Measurements from ENCODE around the gene RPL18A.
A peak's percentile ranks its signal among the peaks of the same experiment; 100 is the strongest.

The RPL18A gene

DNA sequence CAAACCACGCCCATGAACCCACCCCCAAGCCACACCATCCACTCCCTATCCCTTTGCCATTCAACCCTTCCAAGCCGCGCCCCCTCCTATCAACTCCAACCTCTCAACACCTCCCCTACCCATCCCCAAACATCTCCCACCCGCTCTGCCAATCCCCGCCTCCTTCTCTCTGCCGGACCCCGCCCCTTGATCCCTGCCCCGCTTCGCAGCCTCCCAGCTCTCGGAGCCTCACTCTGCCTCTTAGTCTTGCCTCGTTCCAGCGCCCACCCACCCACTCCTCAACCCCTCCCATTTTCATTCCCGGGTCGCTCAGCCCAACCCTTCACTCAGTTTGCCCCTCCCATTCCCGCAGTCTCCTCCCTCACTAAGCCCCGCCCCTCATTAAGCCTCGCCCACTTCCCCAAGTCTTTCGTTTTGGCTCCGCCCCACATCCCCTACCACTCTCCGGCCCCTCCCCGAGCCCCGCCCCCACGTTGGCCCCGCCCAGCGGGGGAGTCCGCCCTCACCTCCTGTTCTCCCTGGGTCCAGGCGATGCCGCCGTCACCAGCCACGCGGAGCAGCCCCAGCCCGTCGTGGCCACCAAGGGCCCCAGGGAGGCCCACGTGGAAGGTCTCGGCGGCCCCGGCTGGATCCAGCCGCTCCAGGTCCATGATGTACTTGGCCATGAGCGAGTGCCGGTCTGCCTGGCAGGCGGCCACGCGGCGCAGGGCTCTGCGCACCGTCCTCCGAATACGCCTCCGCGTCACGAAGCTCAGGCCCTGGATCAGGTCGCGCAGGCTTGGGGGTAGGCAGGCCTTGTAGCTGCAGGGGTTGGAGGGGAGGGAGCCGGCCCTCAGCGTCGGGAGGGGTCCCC lies 17.7 kb upstream of the RPL18A start:
- peak; percentile 61 for DNase-seq

DNA sequence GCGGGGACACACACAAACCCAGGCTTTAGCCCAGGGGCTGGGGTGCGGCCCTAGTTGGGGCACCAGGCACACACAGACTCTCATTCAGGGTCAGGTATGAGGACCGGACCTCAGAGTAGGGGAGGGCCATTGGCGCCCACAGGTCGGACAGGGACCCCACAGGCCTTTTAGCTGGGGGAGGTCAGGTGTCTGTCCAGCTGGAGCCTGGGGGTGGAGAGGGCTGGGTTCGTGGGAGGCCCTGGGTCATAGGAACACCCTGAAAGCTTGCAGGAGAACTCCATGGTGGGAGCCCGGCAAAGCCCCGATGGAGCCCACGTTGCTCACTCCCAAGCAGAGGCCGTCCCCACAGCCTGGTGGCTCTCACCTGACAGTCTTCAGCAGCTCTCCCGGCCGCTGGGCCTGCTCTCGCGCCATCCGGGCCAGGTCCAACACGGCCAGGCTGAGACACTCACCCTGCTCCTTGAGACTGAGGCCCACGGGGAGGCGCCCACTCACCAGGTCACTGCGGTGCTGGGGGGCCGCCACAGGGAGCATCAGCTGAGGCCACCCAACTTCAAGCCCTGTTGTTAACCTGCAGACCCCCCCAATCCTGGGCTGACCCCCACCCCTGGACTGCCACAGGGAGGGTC lies 16.9 kb upstream of the RPL18A start:
- DNase-seq = no peak

DNA sequence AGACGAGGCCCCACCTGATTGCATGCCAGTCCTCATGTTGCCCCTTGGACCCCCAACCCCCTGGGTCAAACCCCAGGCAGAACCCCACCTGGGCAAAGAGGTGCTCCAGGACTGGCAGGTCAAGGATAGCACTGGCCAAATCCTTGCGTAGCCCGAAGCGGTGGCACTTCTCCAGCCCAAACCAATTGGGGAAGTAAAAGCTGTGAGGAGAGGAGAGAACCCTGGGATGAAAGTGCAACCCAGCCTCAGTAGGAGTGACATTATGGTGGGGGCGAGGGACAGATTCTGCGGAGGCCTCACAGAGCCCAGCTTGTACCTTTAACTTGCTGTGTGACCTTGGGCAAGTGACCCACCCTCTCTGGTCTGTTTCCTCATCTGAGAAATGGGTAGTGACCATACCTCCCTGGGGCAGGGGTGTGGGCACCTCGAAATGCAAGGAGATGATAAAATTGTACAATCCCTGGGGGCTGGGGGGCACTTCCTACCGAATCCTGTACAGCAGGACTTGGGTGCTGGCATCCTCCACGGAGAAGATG lies 16.4 kb upstream of the RPL18A start:
- no peak for DNase-seq

DNA sequence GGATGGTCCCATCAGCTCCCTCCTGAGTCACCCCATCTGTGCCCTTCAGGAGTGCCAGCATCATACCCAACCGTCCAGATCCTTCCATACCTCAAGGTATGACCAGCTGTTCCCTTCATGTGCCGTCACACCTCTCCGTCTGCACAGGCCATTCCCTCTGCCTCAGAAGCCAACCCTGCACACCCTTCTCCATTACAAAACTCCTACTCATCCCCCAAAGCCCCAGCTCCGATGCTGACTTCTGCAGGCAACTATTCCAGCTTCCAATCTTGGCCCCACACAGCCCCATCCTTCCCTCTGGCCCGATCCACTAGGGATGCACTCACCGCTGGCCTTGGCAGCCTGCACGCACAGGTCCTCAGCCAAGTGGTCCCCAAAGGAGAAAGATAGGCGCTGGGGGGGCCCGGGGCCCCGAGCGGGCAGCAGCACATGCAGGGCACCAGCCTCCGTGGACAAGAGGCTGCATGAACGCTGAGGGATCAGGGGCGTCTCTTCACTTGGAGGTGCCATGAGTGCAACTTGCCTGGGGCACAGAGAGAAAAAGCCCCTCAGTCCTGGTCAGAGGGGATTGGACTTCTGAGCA lies 15.7 kb upstream of the RPL18A start:
- DNase-seq = no peak

DNA sequence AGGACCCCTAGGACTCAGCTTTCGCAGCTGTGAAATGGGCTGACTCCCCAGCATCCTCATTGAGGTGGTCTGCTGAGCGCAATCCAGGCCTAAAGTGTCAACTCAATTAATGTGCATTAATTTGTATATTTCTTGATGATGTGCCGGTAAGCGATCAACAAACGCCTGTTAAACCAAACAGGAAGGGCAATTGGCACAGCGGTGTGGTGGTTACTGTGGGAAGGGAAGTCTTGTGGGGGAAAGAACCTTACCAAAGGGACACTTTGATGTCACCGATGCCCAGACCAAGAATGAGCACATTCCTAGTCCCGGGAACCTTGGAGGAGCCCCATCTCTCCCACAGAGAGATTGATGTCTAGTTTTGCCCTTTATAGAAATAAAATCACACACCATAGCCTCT lies 13.6 kb upstream of the RPL18A start:
- DNase-seq = peak; percentile 87

DNA sequence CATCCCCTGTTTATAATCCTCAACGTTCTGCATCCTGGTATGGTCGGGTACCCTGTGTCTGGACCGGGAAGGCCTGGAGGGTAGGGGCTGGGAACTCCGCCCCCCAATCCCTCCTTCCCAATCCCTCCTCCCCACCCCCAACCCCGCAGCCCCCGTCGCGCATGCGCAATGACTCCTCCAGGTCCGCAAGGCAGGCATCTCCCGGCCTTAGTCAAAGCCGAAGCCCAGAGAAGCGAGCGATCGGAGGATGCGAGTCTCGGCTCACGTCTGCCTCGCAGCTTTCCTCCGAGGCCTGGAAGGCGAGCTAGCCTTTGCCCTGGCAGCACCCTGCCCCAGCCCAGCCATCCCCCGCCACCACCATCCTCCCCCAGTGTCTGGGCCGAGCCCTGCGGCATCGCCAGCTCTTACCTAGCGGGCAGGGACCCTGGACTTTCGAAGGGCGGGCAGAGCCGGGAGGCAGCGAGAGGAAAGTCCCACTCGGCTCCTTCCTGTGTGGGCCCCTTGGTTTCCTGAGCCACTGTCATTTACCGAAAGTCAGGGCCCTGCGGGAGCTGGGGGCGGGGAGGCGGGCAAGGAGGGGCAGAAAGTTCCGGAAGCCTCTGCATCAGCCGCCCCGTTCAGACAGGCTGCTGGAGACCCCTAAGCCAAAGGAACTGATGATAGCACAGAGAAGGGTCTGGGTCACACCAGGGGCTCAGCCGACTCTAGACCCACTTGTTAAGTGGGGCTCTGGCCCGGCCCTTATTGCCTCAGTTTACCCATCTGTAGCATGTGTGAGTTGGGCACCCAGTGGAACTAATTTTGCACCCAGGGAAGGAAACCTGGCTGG lies 12.0 kb upstream of the RPL18A start, which contains the start of gene JAK3:
Gene JAK3, minus strand, starts transcription at position 445 of the 829 bp plus-strand sequence. CDS start 3,565 bp downstream, outside the sequence.
- peak; percentile 96 for DNase-seq

DNA sequence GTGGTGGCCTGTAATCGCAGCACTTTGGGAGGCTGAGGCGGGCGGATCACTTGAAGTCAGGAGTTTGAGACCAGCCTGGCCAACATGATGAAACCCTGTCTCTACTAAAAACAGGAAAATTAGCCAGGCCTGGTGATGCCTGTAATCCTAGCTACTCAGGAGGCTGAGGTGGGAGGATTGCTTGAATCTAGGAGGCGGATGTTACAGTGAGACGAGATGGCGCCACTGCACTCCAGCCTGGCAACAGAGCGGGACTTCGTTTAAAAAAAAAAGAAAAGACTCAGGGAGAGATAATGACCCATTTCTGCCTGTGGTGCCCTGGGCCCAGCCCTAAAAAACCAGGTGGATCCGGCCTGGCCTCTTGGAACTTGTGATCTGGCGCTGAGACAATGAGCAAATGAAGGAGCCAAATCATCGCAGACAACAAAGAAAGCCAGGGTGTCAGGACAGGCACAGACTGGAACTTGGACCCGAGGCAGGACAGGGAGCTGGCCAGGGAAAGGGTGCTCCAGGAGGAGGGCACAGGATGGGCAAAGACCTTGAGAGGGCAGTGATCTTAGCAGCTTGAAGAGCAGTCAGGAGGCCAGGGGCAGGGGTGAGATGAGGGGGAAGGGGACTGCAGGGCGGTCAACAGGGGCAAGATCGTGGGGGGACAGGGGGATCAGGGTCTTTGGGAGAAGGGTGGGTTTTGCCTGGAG lies 11.0 kb upstream of the RPL18A start:
- peak; percentile 37 for DNase-seq

DNA sequence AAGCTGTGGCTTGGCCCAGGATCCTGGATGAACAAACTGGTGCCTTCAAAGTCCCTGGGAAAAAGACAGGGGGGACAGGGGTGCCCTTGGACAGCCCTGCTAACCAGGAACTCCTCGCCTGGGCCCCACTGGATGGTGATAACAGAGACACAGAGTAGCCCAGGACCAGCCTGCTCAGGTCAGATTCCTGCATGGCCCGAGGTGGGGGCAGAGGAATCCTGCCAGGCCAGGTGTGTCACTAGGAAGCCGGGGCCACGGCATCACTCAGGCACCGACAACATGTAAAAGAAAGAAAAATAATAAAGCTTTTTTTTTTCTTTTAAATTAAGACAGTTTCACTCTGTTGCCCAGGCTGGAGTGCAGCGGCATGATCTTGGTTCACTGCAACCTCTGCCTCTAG lies 5.6 kb upstream of the RPL18A start:
- DNase-seq = no peak

DNA sequence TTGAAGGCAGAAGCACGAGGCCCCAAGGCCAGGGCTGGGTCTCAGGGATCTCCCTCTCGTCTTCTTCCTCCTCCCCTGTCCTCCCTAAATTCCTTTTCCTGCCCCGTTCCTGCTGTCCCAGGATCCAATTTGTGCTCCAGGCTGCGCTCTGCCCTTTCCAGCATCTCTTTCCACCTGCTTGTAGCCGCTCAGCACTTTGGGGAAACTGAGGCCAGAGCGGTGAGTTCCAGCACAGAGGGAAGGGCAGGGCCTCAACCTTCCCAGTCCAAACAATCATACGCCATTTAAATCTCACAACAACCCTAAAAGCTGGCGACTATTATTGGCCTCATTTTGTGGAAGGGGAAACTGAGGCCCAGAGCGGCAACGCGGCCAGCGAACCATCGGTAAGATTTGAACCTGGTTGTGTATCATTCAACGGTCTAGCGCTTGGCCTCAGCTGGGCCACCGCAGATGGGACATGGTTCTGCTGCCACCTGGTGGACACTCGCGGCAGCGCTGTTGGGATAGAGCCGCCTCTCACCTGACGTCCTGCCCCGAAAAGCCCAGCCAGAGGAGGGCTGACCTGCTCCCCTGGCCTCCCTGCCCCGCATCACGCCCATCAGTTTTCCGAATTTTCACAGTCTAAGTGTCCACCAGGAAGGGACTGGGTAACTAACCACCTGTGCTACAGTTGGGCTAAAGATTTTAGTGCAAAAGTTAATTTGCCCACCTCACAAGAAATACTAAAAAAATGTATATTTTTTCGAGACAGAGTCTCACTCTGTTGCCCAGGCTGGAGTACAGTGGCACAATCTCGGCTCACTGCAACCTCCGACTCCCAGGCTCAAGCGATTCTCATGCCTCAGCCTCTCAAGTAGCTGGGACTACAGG lies 4.2 kb upstream of the RPL18A start:
- DNase-seq = peak; percentile 89

DNA sequence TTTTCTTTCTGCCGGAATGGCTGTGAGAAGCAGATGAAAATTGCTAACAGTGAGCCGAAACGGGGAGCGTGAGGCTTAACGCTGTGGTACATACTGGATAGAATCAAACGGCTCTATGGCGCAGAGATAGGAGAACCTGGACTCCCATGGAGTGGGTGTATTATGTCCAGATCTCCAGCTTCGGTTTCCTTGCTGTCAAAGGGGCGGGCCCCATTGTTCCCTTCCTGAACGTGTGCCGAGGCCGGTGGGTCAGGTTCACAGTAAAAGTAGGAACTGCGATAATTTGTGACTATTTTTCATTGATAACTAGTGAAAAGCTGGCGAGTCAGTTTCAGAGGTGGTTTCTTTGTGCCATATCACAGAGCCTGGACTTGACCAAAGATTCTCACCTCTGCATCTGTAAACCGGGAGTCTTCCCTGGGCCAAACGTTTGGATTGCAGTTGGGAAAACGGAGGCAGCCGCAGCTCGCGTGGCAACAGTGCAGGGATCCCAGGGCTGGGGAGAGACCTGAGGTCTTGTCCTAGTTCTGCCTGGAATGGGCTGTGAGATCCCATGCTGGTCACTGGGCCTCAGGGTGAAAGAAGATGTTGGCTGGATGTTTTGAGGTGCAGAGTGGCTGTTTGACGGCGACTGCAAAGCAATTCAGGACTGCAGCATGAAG lies 752 bp downstream of the RPL18A start:
- no peak for DNase-seq

DNA sequence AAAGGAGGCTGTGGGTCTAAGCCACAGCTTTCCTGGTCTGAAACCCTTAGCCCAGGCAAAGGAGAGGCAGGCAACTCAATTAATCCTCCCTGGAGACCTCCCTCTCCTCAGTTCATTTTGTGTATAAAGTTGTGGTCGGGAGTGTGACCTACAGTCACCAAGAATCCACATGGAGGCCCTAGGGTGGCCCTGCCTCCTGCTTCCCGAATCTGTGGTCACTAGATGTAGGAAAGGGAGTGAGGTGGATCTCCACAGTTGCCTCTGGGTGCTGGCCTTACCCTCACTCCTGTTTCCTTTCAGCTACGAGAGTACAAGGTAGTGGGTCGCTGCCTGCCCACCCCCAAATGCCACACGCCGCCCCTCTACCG lies 1.3 kb downstream of the RPL18A start:
- DNase-seq = no peak

DNA sequence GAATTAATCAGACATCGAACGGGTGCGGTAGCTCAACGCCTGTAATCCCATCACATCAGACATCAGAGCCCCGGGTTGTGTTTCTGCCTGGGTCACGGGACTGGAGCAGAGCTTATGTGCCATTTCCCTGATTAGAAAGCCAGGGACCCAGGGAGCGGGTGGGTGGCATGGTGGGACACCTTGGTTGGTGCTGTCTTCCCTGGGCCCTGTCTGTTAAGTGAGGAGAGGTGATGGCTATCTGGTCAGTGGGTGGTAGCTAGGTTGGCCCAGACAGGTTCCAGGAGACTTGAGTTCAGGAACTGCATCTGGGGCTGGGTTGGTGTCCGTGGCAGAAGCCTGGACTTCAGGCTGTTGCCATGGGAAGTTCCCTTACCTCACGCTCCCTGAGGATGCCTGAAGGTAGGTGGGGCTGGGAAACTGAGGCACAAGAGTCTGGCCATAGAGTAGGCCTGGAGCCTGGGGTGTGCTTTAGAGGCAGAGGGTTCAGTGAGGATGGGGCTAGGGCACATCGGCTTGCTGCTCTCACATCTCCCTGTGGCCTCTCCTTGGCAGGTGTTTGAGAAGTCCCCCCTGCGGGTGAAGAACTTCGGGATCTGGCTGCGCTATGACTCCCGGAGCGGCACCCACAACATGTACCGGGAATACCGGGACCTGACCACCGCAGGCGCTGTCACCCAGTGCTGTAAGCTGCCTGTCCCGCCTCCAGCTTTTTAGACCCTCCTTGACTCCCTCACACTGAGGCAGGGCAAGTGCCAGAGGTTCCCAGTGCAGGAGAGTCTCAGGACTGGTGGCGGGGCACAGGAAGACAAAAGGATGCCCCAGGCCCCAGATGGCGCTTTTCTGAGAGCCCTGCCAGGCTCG lies 2.1 kb downstream of the RPL18A start:
- no peak for DNase-seq

DNA sequence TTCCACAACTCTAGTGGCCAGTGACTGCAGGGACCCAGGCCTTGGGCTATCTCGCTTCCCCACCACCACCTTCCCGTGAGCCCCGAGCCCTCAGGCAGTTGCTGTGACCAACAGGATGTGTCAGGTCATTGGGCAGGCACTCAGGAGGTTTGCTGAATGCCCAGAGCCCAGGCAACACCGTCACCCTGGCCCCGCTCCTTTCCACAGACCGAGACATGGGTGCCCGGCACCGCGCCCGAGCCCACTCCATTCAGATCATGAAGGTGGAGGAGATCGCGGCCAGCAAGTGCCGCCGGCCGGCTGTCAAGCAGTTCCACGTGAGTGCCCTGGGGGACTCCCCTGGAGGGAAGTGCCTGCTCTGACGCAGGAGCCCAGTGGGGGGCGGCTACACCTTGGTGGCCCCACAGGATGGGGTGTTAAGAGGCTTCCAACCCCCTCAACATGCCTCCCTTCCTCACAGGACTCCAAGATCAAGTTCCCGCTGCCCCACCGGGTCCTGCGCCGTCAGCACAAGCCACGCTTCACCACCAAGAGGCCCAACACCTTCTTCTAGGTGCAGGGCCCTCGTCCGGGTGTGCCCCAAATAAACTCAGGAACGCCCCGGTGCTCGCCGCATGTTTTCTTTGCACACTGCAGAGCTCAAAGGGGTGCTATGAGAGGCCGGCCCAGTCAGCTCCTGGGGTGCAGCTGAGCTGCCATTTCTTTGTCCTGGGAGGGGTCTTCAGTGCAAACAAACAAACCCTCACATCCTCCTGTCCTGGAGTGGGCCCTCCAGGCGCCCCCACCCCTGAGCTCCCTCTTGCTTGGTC lies 3.2 kb downstream of the RPL18A start:
- no peak for DNase-seq

DNA sequence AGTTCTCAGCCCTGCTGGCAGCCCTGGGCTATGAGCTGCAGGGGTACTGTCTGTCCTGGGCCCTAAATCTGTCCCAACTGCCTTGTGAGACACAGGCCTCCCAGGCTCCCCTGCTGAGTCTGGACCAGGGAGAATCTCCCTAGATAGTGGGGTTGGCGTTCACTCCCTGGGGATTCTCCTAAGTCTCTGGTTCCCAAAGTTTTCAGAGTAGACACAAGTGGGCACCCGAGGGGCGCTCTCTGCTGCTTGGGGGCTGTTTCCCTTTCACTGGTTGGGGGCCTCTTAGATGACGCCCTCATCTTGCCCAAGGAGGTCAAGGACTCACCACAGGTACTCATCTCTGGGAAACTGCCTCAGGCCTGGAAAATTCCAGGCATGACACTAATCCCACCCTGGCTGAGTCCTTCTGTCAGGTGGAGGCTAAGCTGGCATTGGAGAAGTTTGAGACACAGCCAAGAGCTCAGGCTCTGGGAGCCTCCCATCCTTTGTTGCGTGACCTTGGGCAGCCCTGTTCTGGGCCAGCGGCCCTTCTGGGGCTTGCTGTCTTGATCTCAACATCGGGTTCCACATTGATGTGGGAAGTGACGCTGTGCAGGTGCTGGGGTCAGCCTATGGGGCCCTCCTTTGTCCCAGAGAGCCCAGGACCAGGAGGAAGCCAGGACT lies 3.9 kb downstream of the RPL18A start:
- DNase-seq = no peak

DNA sequence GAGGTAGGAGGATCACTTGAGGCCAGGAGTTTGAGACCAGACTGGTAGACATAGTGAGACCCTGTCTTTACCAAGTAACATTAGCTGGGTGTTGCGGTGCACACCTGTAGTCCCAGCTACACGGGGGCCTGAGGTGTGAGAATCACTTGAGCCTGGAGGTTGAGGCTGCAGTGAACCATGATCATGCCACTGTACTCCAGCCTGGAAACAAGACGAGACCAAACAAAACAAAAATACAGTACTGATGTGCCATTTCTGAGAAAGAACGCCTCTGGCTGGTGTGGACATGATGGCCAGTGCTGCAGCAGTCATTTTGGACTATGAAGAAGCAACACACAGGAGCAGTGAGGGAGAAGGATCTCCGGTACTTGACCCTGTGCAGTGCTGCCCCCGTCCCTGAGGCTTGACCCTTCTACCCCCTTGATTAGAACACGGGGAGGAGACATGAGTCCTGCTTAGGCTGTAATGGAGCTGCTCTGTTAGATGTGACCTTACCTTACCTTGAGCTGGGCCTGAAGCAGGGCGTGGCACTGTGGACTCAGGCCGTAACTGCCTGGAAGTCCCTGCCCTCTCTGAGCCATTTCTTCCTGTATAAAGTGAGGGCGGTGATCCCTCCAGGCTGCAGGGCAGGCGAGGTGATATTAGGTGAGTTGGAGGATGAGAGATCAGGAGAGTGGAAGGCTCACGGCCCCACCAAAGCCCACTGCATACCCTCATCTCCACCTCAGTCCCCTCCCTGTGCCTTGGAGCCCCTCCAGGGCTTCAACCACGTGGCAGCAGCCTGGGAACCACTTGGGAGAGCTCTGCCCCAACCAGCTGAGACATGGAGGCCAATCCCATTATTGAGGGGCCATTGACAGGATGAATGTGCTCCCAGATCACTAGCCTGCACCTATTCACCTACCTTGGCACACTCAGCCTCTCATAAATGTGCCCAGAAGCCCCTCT lies 5.9 kb downstream of the RPL18A start:
- no peak for DNase-seq

DNA sequence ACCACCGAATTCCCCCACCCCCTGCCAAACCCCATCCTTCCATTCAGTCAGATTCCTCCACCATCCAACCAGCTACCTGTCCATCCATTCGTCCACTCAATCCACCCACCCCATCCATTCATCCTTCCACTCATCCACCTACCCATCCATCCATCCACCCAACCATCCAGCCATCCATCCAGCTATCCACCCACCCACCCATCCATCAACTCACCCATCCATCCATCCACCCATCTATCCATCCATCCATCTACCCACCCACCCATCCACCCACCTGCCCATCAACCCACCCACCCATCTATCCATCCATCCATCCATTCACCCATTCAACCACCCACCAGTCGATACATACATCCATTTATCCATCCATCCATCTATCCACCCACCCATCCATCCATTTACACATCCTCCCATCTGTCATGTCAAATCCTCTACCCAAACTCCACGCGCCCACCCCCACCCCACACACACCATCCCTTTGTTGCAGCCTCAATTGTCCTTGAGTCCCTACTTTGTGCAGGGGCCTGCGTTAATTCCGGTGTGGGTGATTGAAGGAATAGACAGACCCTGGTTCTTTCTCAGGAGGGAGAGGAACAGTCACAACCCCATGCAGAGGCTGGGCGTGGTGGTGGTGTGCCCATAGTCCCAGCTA lies 6.7 kb downstream of the RPL18A start:
- DNase-seq = no peak
